BJ (cell line): ENCODE measurements around the gene PBX1. TPM values are rescaled to one million over a fixed set of nuclear protein-coding genes. Genes with fewer than 3 reads are reported as not detected.

Experiments used
- CTCF ChIA-PET: fragments of 350-600 bp; formaldehyde crosslinking; extraction: SDS; loops from one replicate; lab custom pipeline; 2021; ENCODE audit warnings: antibody characterized with exemption, inconsistent platforms; lab: Yijun Ruan, JAX
- POLR2A ChIA-PET: fragments of 300-600 bp; sonication (Branson Sonifier 250); formaldehyde crosslinking; extraction: SDS; loops from one replicate; lab custom pipeline; 2021; ENCODE audit warnings: antibody characterized with exemption; lab: Charles Lee
- DNase-seq: peaks from one replicate; pipeline ENCODE4 v3.0.0-alpha.2; 2011; ENCODE audit warnings: low read depth
- H3K27me3 ChIP-seq: 2 replicates; pipeline ENCODE4 v1.6.0; 2011; ENCODE audit warnings: low read length; ENCODE audit not compliant: control insufficient read depth, insufficient read depth
- H3K36me3 ChIP-seq: 2 replicates; pipeline ENCODE4 v1.5.1; 2011; ENCODE audit warnings: low read length; ENCODE audit not compliant: control insufficient read depth, insufficient read depth
- H3K4me3 ChIP-seq: 2 replicates; pipeline ENCODE4 v1.5.1; 2011; ENCODE audit warnings: low read depth, mild to moderate bottlenecking, control low read depth, low read length
- CTCF ChIP-seq: IDR thresholded peaks from 2 replicates; pipeline ENCODE4 v1.5.1; 2011; ENCODE audit warnings: low read depth, mild to moderate bottlenecking, control low read depth, inconsistent platforms, low read length, moderate library complexity; ENCODE audit not compliant: insufficient read depth
- polyA plus RNA-seq: library from polyadenylated mRNA; depleted of rRNA; stranded (reverse); fragments of >200 nt; gene quantifications from 2 replicates; pipeline ENCODE4 v1.2.3, GENCODE V29; 2011

PBX1 gene
- polyA plus RNA-seq, 1 experiment, result 46.1 TPM

- POLR2A ChIA-PET, result no interaction called here
- CTCF ChIA-PET, result interaction anchor here (0.5 to 1.8 kb wide), 5 partner anchors 11 to 192 kb away, joined by 3 to 5 read pairs (median 3); no protein-coding TSS in a partner anchor
Measured at GRCh38 chr1:164659621-164660411, 100.8 kb downstream of the PBX1 start.

GRCh38 chr1:164660412-164660772, 101.4 kb downstream of the PBX1 start:
- H3K36me3 ChIP-seq, result no peaks in the 10 kb centered on the region
- CTCF ChIA-PET, result interaction anchor here (0.5 to 1.8 kb wide), 5 partner anchors 10 to 192 kb away, joined by 3 to 5 read pairs (median 3); no protein-coding TSS in a partner anchor
- POLR2A ChIA-PET, result interaction anchor here (0.6 kb wide), 1 partner anchor 38 kb away, joined by 3 read pairs; no protein-coding TSS in a partner anchor
- no peak for TF ChIP-seq CTCF
- H3K4me3 ChIP-seq, result no peak overlapping the region
- peak; percentile 8 for DNase-seq
- no peaks in the 10 kb centered on the region for H3K27me3 ChIP-seq

More at GRCh38 chr1:164659621-164660411, 100.8 kb downstream of the PBX1 start:
- no peaks in the 10 kb centered on the region for H3K36me3 ChIP-seq
- H3K4me3 ChIP-seq, result no peak overlapping the region
- TF ChIP-seq CTCF, result no peak
- DNase-seq, result no peak
- H3K27me3 ChIP-seq, result no peaks in the 10 kb centered on the region

- H3K4me3 ChIP-seq, result no peak overlapping the region
- TF ChIP-seq CTCF, result no peak
- POLR2A ChIA-PET, result interaction anchor here (0.6 kb wide), 1 partner anchor 39 kb away, joined by 3 read pairs; no protein-coding TSS in a partner anchor
- H3K27me3 ChIP-seq, result no peaks in the 10 kb centered on the region
- DNase-seq, result no peak
- CTCF ChIA-PET, result interaction anchor here (1.3 to 1.8 kb wide), 3 partner anchors 9 to 126 kb away, joined by 3 to 5 read pairs (median 4); no protein-coding TSS in a partner anchor
- H3K36me3 ChIP-seq, result no peaks in the 10 kb centered on the region
Measured at GRCh38 chr1:164660775-164661174, 101.8 kb downstream of the PBX1 start.

GRCh38 chr1:164662462-164662861, 103.5 kb downstream of the PBX1 start:
- CTCF ChIA-PET, result no interaction called here
- TF ChIP-seq CTCF, result no peak
- no peak overlapping the region for H3K4me3 ChIP-seq
- no peaks in the 10 kb centered on the region for H3K36me3 ChIP-seq
- POLR2A ChIA-PET, result no interaction called here
- H3K27me3 ChIP-seq, result no peaks in the 10 kb centered on the region
- DNase-seq, result no peak

- ChIA-PET POLR2A (no interaction called here), CTCF (no interaction called here)
- no peaks in the 10 kb centered on the region for H3K27me3 ChIP-seq
- TF ChIP-seq CTCF, result no peak
- no peak overlapping the region for H3K4me3 ChIP-seq
- H3K36me3 ChIP-seq, result no peaks in the 10 kb centered on the region
- no peak for DNase-seq
Measured at GRCh38 chr1:164662955-164663354, 104.0 kb downstream of the PBX1 start.
